ENCODE measurements around the gene MYPOP. TPM values are rescaled to one million over a fixed set of nuclear protein-coding genes. Genes with fewer than 3 reads are reported as not detected.

Gene MYPOP
- total RNA-seq, 1 experiment from 2014 or later, result 10.8 TPM

GRCh38 chr19:45947926-45948325 lies 45.5 kb upstream of the MYPOP start (continued):
- TF ChIP-seq ATF3 (IDR thresholded peaks at IDR 0.05), result no peak

GRCh38 chr19:45940515-45940805 lies 38.0 kb upstream of the MYPOP start:
- no peaks in the 10 kb centered on the region for H3K4me1 ChIP-seq (ENCODE audit: control insufficient read depth in 1 of 2, insufficient read depth in 2 of 2, low read length in 2 of 2)
- CTCF ChIA-PET, result no interaction called here
- no peak overlapping the region for H3K27ac ChIP-seq (ENCODE audit: low read depth, low read length)
- no peaks in the 10 kb centered on the region for H3K9me2 ChIP-seq (ENCODE audit: insufficient read depth)
- no peaks in the 10 kb centered on the region for H3K36me3 ChIP-seq (ENCODE audit: control insufficient read depth in 1 of 2, insufficient read depth in 2 of 2, low read length in 2 of 2)
- BruUV-seq (replicated peaks), result no TSS peak
- POLR2A ChIA-PET, result no interaction called here
- H4K20me1 ChIP-seq (ENCODE audit: insufficient read depth), result no peaks in the 10 kb centered on the region
- H3K27me3 ChIP-seq (ENCODE audit: insufficient read depth, low read length), result peaks cover 5% of the 10 kb centered on the region; the same call in 1 of the 2 replicates
- no peak overlapping the region for H3K4me2 ChIP-seq (ENCODE audit: low read length)
- no peak overlapping the region for H2AFZ ChIP-seq (ENCODE audit: low read depth, low read length, poor library complexity, severe bottlenecking)
- no peak overlapping the region for H3K4me3 ChIP-seq (replicated peaks in 1 of 2; ENCODE audit: low read depth in 1 of 2, low read length in 2 of 2)
- H3K9me3 ChIP-seq (ENCODE audit: control insufficient read depth in 1 of 2, insufficient read depth in 1 of 2, low read depth in 1 of 2, low read length in 2 of 2), result no peaks in the 10 kb centered on the region
- H3K9ac ChIP-seq (ENCODE audit: low read length), result no peak overlapping the region
- TF ChIP-seq SRF (IDR thresholded peaks at IDR 0.05; ENCODE audit: low read depth), result no peak
- TF ChIP-seq YY1 (IDR thresholded peaks at IDR 0.05; ENCODE audit: extremely low read depth, insufficient replicate concordance, low read depth, low read length), result no peak
- TF ChIP-seq JUND (IDR thresholded peaks at IDR 0.05), result no peak
- TF ChIP-seq SIN3A (IDR thresholded peaks at IDR 0.05; ENCODE audit: low read depth), result no peak
- no peak for TF ChIP-seq RAD21 (IDR thresholded peaks at IDR 0.05; ENCODE audit: low read depth)
- no peak for TF ChIP-seq TCF7L2 (IDR thresholded peaks at IDR 0.05; ENCODE audit: borderline replicate concordance, extremely low read depth, insufficient read depth, insufficient read length)
- intact Hi-C loops (cut with micrococcal nuclease), result no loop called here
- no peak for DNase-seq (ENCODE audit: low read depth, low spot score)
- RAD21 ChIA-PET (ENCODE audit: low non-redundant PET in 1 of 2, low total read pairs in 2 of 2, uncharacterized antibody in 2 of 2, unreplicated experiment in 2 of 2), result no interaction called here
- no peaks in the 10 kb centered on the region for H3K79me2 ChIP-seq (ENCODE audit: insufficient read depth, low read length)
- no peak for ATAC-seq

- DNase-seq (ENCODE audit: low read depth, low spot score) (no peak), ATAC-seq (no peak)
- POLR2A ChIA-PET, result no interaction called here
- Histone ChIP-seq H3K4me1 (ENCODE audit: control insufficient read depth in 1 of 2, insufficient read depth in 2 of 2, low read length in 2 of 2) (no peaks in the 10 kb centered on the region), H3K4me2 (ENCODE audit: low read length) (no peak overlapping the region), H2AFZ (ENCODE audit: low read depth, low read length, poor library complexity, severe bottlenecking) (no peak overlapping the region), H3K9ac (ENCODE audit: low read length) (no peak overlapping the region), H3K9me2 (ENCODE audit: insufficient read depth) (no peaks in the 10 kb centered on the region), H3K27me3 (ENCODE audit: insufficient read depth, low read length) (peaks cover 5% of the 10 kb centered on the region; the same call in 1 of the 2 replicates), H3K79me2 (ENCODE audit: insufficient read depth, low read length) (no peaks in the 10 kb centered on the region), H4K20me1 (ENCODE audit: insufficient read depth) (no peaks in the 10 kb centered on the region), H3K27ac (ENCODE audit: low read depth, low read length) (no peak overlapping the region), H3K9me3 (ENCODE audit: control insufficient read depth in 1 of 2, insufficient read depth in 1 of 2, low read depth in 1 of 2, low read length in 2 of 2) (no peaks in the 10 kb centered on the region), H3K36me3 (ENCODE audit: control insufficient read depth in 1 of 2, insufficient read depth in 2 of 2, low read length in 2 of 2) (no peaks in the 10 kb centered on the region), H3K4me3 (replicated peaks in 1 of 2; ENCODE audit: low read depth in 1 of 2, low read length in 2 of 2) (no peak overlapping the region)
- CTCF ChIA-PET, result no interaction called here
- intact Hi-C loops (cut with micrococcal nuclease), result no loop called here
- no TSS peak for BruUV-seq (replicated peaks)
- RAD21 ChIA-PET (ENCODE audit: low non-redundant PET in 1 of 2, low total read pairs in 2 of 2, uncharacterized antibody in 2 of 2, unreplicated experiment in 2 of 2), result no interaction called here
- no peak for TF ChIP-seq ZNF274 (IDR thresholded peaks at IDR 0.05; ENCODE audit: low read depth, low read length)
- TF ChIP-seq POLR2AphosphoS5 (IDR thresholded peaks at IDR 0.05; ENCODE audit: low read depth, low read length), result no peak
- TF ChIP-seq EGR1 (IDR thresholded peaks at IDR 0.05; ENCODE audit: low read depth), result no peak
- TF ChIP-seq SIN3A (IDR thresholded peaks at IDR 0.05; ENCODE audit: low read depth), result no peak
- TF ChIP-seq ZFX (IDR thresholded peaks at IDR 0.05), result no peak
- TF ChIP-seq CEBPB (IDR thresholded peaks at IDR 0.05; ENCODE audit: low read depth), result no peak
- TF ChIP-seq ELF1 (IDR thresholded peaks at IDR 0.05; ENCODE audit: borderline replicate concordance, low read depth), result no peak
- TF ChIP-seq JUND (IDR thresholded peaks at IDR 0.05), result no peak
- no peak for TF ChIP-seq SRF (IDR thresholded peaks at IDR 0.05; ENCODE audit: low read depth)
- TF ChIP-seq ZBTB33 (IDR thresholded peaks at IDR 0.05; ENCODE audit: extremely low read depth, insufficient replicate concordance, low read length), result no peak
- no peak for TF ChIP-seq CBX3 (IDR thresholded peaks at IDR 0.05; ENCODE audit: low read depth)
- TF ChIP-seq EZH2phosphoT487 (IDR thresholded peaks at IDR 0.05; ENCODE audit: borderline replicate concordance), result no peak
- TF ChIP-seq POLR2A (IDR thresholded peaks at IDR 0.05; ENCODE audit: borderline replicate concordance, extremely low read depth, insufficient read depth, insufficient read length), result no peak
- no peak for TF ChIP-seq SP1 (IDR thresholded peaks at IDR 0.05; ENCODE audit: low read depth)
- TF ChIP-seq MAX (IDR thresholded peaks at IDR 0.05), result no peak
Observed at GRCh38 chr19:45939792-45940514, 37.5 kb upstream of the MYPOP start.
